Hepatocyte (in vitro differentiated cells): Measurements from ENCODE around the gene PRM2.

Experiments
- CTCF ChIP-seq: fragments of 200-600 bp; sonication (generic); IDR thresholded peaks from 2 replicates; pipeline ENCODE4 v1.5.1; 2016; ENCODE audit warnings: antibody characterized with exemption, mild to moderate bottlenecking; ENCODE audit not compliant: poor library complexity
- EZH2 ChIP-seq: fragments of 200-600 bp; sonication (generic); IDR thresholded peaks from 2 replicates; pipeline ENCODE4 v1.6.1; 2016; ENCODE audit warnings: antibody characterized with exemption, mild to moderate bottlenecking, borderline replicate concordance

GRCh38 chr16:11254913-11255736 is 21.2 kb downstream of the PRM2 start:
- no peak for TF ChIP-seq CTCF
- no peak for TF ChIP-seq EZH2
